HG03558 (cell line): Measurements from ENCODE around the gene PLPP7.

Experiments
- ATAC-seq: cut with Tn5 transposase; IDR thresholded peaks from one replicate; pipeline ENCODE4 v1.9.1; 2021; ENCODE audit warnings: moderate number of reproducible peaks; ENCODE audit not compliant: unreplicated experiment; ENCODE audit errors: extremely low read depth

The PLPP7 gene

GRCh38 chr9:131300444-131300843, 10.9 kb downstream of the PLPP7 start:
- ATAC-seq = no peak

DNA sequence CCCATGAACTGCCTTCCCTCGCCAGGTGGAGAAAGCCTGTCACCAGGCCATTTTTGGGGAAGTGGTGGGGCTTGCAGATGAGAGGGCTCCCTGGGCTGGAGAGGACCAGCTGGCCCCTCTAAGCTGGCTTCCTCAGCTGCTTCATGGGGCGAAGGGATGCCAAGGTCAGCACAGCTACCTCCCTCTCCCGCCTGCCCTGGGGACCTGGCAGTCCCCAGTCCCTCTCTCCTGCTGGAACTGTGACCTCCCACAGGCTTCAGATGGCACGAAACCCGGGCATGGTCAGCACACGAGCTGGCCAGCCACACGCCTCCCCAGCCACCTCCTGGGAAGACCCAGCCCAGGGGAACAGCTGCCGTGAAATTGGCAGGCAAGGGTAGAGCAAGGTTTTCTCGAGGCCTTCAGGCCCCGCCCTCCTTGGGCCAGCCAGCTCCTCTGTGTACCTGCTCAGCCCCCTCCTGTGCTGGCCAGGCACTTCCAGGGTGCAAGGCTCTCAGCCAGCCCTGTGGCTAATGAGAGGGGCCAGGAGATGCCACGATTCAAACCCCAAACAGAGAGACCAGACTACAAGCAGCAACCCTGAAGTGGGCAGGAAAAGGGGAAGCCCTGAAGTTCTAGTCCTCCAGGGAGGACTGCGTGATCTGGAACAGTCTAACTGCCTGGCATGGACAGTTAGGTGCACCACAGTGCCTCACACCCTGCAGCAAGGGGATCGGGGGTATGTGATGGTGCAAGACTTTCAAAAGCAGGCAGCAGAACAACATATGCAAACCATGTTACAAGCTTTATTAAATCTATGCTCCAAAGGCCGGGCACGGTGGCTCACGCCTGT, 12.9 kb downstream of the PLPP7 start:
- no peak for ATAC-seq

DNA sequence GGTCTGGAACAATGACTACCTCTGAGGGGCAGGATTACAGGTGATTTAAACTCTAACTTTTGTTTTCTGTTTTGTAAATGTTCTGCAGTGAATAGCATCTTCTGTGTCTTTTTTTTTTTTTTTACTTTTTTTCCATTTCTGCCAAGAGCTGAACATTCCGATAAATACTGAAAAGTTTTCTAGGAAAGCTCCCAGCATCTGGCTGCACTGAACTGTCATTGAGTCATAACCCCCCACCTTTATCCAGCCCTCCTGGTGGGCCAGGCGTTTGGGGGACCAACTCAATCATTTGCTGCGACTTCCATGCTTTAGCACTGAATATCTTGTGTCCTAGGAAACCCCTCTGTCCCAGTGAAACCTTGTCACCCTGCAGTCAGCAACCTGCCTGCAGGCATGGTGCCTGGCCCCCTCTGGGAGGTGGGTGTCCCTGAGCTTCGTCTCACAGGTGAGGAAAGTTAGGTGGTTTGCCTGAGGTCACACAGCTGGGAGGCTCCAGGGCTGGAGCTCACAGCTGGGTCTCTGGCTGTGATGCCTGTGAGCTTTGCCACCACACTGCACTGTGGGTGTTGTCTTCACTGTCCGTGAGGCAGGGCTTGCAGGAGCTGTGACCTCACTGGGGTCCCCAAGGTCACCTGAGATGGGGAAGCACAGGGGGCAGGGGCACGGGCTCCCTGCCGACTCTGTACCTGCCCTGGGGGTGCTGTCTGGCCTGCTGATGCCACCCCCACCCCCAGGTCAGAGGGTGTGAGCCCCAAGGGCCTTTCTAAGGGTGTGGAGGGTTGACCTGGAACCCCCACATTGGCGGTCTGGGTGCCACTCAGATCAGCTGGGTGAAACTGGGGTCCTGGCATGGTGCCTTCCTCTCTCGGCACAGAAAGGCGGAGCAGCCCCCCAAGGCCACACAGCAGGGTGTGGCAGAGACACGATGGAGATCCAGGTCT, 14.1 kb downstream of the PLPP7 start:
- no peak for ATAC-seq

GRCh38 chr9:131304676-131305355, 15.3 kb downstream of the PLPP7 start:
- no peak for ATAC-seq

GRCh38 chr9:131306397-131307004, 17.0 kb downstream of the PLPP7 start:
- ATAC-seq = no peak

- no peak for ATAC-seq
These were observed 18.5 kb downstream of the PLPP7 start for GRCh38 chr9:131307974-131308373.

GRCh38 chr9:131308452-131308851, 18.9 kb downstream of the PLPP7 start:
- no peak for ATAC-seq

DNA sequence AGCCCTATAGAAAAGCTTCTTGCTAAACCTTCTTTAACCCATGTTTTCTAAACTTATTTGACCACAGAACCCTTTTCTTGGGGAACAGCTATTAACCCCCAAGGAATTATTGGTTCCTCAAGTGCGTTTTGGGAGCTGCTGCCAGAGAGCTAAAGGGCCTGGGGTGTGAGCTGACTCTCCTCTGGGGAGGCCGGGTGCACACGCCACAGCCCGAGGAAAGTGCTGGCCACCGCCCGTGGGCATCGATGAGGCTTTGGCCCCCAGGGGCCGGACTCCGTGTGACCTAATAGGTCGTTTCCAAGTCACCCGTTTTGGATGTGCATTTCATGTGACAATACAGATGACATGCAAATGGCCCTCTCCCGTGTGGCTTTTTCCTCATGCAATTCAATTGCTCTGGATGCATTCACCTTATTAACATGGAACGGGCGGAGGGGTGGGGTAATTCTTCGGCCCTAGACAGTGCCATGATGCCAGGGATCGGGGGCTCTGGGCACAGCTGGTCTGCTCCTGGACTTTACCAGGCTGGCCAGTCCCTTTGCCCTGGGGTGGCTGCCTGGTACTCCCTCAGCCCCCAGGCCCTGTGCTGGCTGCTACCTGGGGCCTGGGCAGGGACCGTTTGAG, 19.5 kb downstream of the PLPP7 start:
- no peak for ATAC-seq

- no peak for ATAC-seq
These were observed 20.2 kb downstream of the PLPP7 start for GRCh38 chr9:131309530-131310276.

DNA sequence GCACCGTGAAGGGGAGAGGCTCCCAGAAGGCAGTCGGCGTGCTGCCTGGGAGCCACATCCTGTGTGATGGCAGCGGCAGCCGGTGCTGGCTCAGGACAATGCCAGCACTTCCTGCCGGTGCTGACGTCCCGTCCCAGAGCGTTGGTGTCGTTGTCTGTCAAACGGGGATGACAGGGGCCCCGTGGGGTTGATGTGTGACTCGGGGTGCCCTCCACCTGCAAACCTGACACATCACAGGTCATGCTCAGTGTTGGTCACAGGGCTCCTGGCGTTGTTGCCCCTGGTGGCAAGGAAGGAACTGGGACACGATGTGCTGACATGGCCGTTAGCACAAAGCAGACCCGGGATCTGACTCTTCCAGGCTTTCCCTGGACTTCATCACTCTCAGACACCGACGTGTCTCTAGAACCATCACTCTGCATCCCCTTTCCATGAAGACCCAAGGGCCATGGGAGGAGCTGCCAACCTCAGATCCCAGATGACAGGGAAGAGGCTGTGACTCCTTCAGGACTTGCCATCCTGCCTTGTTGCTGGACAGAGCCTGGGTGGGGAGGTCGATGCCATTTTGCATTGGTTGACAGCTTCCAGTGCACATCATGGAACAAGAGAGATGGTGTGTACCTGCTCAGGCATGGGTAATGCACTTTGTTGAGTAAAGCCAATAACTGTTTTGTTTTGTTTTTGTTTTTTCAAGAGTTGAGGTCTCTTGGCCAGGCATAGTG, 21.5 kb downstream of the PLPP7 start:
- no peak for ATAC-seq

DNA sequence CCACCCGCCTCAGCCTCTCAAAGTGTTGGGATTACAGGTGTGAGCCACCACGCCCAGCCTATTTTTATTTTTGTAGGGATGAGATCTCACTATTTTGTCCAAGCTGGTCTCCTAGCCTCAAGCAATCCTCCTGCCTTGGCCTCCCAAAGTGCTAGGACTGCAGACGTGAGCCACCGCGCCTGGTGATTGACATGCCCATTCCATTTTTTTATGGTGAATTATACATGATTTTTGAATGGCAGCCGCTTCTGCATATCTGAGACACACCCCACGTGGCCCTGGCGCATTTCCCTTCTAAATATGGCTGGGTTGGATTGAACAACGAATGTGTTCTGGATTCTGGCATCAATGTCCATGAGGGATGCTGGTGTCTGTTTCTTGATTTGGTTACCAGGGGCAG, 22.7 kb downstream of the PLPP7 start:
- no peak for ATAC-seq

DNA sequence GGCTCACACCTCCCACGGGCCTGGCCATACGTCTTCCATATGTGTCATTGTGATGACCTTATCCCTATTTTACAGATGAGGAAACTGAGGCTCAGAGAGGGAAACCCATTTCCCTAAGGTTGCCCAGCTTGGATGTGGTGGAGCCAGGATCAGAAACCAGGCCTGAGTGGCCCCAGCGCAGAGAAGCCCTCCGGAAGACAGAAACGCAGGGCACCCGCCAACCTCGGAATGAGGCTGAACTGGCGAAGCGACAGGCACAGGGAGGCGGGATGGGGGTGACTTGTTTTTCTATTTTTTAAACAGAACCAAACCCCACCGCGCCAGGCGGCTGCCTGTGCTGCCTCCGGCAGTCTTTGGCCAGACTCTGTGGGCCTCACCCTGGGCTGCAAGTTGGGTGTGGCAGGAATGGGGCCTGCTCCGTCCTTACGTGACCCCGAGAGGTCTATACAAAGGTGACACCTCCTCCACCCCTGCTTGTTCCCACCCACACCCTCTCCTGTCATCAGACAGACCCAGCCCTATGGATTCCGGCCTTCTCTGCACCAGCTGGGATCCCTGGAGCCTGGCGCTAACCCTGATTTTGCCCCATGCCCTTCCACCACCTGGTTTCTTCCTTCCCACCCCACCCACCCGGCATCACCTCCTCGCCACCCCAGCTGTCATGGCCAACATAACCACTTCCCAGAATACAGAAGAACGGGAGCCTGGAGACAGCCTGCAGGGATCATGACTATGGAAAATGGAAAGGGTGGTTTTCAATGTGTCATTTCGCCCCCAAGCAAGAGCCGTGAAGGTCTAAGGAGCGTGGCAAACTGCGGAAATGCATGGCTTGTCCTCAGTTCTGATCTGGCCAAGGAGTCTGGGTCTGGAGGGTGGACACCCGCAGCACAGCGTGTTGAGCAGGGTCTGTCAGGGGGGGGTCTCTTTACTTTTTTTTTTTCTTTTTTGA, 23.6 kb downstream of the PLPP7 start:
- no peak for ATAC-seq

GRCh38 chr9:131318231-131319085, 28.9 kb downstream of the PLPP7 start:
- no peak for ATAC-seq

DNA sequence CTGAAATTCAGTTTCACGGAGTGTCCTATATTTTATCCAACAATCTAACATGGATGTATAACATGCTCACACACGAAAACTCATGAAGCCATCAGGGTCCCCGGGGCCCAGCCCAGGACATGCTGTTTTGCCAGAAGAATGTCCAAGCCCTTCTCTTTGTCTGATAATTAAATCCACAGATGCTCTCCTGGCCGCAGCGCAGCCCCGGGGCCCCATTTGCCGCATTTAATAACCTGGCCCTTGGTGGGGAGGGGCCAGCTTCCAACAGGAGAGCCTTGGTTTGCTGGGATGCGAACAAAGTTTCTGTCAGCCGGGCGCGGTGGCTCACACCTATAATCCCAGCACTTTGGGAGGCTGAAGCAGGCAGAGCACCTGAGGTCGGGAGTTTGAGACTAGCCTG, 30.0 kb downstream of the PLPP7 start:
- no peak for ATAC-seq

GRCh38 chr9:131320031-131320685, 30.6 kb downstream of the PLPP7 start:
- no peak for ATAC-seq

DNA sequence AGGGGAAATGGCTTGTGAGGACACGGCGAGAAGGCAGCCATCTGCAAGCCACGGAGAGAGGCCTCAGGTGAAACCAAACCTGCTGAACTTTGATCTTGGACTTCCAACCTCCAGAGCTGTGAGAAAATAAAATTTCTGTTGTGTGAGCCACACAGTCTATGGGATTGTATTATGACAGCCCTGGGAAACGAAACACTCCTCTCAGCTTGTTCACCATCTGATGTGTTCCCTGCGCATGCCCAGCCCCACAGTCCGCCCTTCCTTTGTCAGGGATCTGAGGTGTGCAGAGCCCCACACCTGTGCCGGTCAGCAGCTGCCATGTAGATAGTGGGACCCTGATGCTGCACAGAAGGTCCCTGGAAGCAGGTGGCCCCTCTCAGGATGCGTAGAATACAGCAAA, 34.1 kb downstream of the PLPP7 start:
- no peak for ATAC-seq
